GM12878 (cell line): Measurements from ENCODE around the gene STAT4.

Experiments
- EZH2 ChIP-seq: IDR thresholded peaks from 2 replicates; pipeline ENCODE4 v1.6.1; 2012; ENCODE audit warnings: low read depth, mild to moderate bottlenecking, control low read depth, inconsistent platforms, low read length, borderline replicate concordance; ENCODE audit not compliant: control insufficient read depth
- MXI1 ChIP-seq: fragments of 150-350 bp; IDR thresholded peaks from 2 replicates; pipeline ENCODE4 v1.6.1; 2011; ENCODE audit warnings: low read depth, mild to moderate bottlenecking, inconsistent platforms, low read length, improper control_type of control experiment
- POLR2AphosphoS5 ChIP-seq: IDR thresholded peaks from 2 replicates; pipeline ENCODE4 v1.6.1; 2011; ENCODE audit warnings: mild to moderate bottlenecking, low read length, inconsistent platforms
- SP1 ChIP-seq: IDR thresholded peaks from one replicate; pipeline ENCODE4 v1.6.1; 2011; ENCODE audit warnings: low read depth, low read length
- TCF7 ChIP-seq: IDR thresholded peaks from 2 replicates; pipeline ENCODE4 v1.6.1; 2014; ENCODE audit warnings: antibody characterized with exemption, borderline replicate concordance
- TF ChIP-seq, protein P1 (sequence below), 3 experiments: IDR thresholded peaks in 2 of 3; conservative IDR thresholded peaks in 1 of 3; 2 replicates each; pipeline ENCODE4 v1.5.1; 2011; ENCODE audit warnings: low read depth in 3 of 3, low read length in 3 of 3, mild to moderate bottlenecking in 3 of 3, control low read depth in 2 of 3, moderate library complexity in 2 of 3, inconsistent platforms in 1 of 3, mixed read lengths in 1 of 3; ENCODE audit not compliant: control insufficient read depth in 2 of 3, insufficient read depth in 1 of 3; ENCODE audit errors: extremely low read depth in 1 of 3
- TF ChIP-seq, protein P2 (sequence below): fragments of 450-650 bp; IDR thresholded peaks from 2 replicates; pipeline ENCODE4 v1.6.1; 2017; ENCODE audit warnings: mild to moderate bottlenecking, moderate library complexity

DNA sequence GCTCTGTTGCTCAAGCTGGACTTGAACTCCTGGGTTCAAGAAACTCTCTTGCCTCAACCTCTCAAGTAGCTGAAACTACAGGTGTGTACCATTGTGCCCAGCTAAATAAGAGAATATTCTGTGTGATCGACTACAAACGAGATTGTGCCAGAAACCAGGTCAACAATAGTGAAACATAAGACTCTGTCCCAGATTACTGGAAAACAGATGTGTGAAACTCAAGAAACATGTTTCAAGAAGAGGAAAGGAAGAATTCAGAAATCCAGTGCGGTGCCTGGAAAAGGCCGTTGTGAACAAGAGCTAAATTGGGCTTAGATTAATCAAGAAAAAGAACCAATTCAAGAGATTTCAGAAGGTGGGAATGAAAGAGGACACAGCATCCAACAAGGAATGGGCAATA, 113.4 kb downstream of the STAT4 start:
- TF ChIP-seq TCF7 (no peak), MXI1 (no peak), EZH2 (no peak), SP1 (no peak), POLR2AphosphoS5 (no peak)
- TF ChIP-seq, protein P1, sequence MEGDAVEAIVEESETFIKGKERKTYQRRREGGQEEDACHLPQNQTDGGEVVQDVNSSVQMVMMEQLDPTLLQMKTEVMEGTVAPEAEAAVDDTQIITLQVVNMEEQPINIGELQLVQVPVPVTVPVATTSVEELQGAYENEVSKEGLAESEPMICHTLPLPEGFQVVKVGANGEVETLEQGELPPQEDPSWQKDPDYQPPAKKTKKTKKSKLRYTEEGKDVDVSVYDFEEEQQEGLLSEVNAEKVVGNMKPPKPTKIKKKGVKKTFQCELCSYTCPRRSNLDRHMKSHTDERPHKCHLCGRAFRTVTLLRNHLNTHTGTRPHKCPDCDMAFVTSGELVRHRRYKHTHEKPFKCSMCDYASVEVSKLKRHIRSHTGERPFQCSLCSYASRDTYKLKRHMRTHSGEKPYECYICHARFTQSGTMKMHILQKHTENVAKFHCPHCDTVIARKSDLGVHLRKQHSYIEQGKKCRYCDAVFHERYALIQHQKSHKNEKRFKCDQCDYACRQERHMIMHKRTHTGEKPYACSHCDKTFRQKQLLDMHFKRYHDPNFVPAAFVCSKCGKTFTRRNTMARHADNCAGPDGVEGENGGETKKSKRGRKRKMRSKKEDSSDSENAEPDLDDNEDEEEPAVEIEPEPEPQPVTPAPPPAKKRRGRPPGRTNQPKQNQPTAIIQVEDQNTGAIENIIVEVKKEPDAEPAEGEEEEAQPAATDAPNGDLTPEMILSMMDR (IDR thresholded peaks at IDR 0.05 in 2 of 3, conservative IDR thresholded peaks at IDR 0.05 in 1 of 3; ENCODE audit: control insufficient read depth in 2 of 3, extremely low read depth in 1 of 3, insufficient read depth in 1 of 3, low read depth in 3 of 3, low read length in 3 of 3): no peak
- TF ChIP-seq, protein P2, sequence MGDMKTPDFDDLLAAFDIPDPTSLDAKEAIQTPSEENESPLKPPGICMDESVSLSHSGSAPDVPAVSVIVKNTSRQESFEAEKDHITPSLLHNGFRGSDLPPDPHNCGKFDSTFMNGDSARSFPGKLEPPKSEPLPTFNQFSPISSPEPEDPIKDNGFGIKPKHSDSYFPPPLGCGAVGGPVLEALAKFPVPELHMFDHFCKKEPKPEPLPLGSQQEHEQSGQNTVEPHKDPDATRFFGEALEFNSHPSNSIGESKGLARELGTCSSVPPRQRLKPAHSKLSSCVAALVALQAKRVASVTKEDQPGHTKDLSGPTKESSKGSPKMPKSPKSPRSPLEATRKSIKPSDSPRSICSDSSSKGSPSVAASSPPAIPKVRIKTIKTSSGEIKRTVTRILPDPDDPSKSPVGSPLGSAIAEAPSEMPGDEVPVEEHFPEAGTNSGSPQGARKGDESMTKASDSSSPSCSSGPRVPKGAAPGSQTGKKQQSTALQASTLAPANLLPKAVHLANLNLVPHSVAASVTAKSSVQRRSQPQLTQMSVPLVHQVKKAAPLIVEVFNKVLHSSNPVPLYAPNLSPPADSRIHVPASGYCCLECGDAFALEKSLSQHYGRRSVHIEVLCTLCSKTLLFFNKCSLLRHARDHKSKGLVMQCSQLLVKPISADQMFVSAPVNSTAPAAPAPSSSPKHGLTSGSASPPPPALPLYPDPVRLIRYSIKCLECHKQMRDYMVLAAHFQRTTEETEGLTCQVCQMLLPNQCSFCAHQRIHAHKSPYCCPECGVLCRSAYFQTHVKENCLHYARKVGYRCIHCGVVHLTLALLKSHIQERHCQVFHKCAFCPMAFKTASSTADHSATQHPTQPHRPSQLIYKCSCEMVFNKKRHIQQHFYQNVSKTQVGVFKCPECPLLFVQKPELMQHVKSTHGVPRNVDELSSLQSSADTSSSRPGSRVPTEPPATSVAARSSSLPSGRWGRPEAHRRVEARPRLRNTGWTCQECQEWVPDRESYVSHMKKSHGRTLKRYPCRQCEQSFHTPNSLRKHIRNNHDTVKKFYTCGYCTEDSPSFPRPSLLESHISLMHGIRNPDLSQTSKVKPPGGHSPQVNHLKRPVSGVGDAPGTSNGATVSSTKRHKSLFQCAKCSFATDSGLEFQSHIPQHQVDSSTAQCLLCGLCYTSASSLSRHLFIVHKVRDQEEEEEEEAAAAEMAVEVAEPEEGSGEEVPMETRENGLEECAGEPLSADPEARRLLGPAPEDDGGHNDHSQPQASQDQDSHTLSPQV: no peak
